K562 (cell line): ENCODE results near the gene OR2F2. TPM values are rescaled to one million over a fixed set of nuclear protein-coding genes. Genes with fewer than 3 reads are reported as not detected.

Source experiments
- ATAC-seq: fragments of 200-7000 bp; cut with Tn5 transposase; 3 replicates; pipeline ENCODE4 v1.9.1; 2020; ENCODE audit warnings: moderate library complexity
- BruUV-seq: library from RNA; stranded (reverse); fragments of 400-500 nt; replicated peaks from 2 replicates; lab custom pipeline; 2021; lab: Mats Ljungman, UMichigan
- CTCF ChIA-PET: fragments of 300-600 bp; formaldehyde crosslinking; extraction: SDS; loops from one replicate; lab custom pipeline; 2021; ENCODE audit warnings: low intra/inter-chr PET ratio; lab: Yijun Ruan, JAX
- POLR2A ChIA-PET: fragments of 300-600, 350-650 bp; sonication (Branson Sonifier 250); formaldehyde crosslinking; extraction: SDS; loops from one replicate; lab custom pipeline; 2021; ENCODE audit warnings: antibody characterized with exemption, inconsistent platforms; lab: Yijun Ruan, JAX
- DNase-seq, 4 experiments: peaks; one replicate each; pipeline versions ENCODE4 v3.0.0 to v3.0.0-alpha.2; 2011 to 2018; ENCODE audit warnings: low spot score in 3 of 4, mixed read lengths in 3 of 4; ENCODE audit errors: extremely low read depth in 1 of 4
- FAIRE-seq: peaks from 2 replicates; lab custom pipeline; 2011; peaks lifted over from hg19 to GRCh38; lab: Jason Lieb, UNC
- H2AFZ ChIP-seq: 2 replicates; pipeline ENCODE4 v1.6.0; 2011; ENCODE audit warnings: low read depth, low read length, control low read depth, inconsistent platforms
- H3K27ac ChIP-seq: fragments of 200-600 bp; 3 replicates; pipeline ENCODE4 v1.8.0; 2011; ENCODE audit warnings: low read depth, mild to moderate bottlenecking, control low read depth, inconsistent platforms, low read length, moderate library complexity, mixed read lengths; ENCODE audit errors: extremely low read depth
- H3K27me3 ChIP-seq, 2 experiments: fragments of 300-600 bp in 1 of 2; 2 replicates in 1 of 2; 3 replicates in 1 of 2; pipeline versions ENCODE4 v1.6.0 to v1.8.0; 2011; ENCODE audit warnings: inconsistent platforms in 2 of 2, low read length in 2 of 2, mild to moderate bottlenecking in 1 of 2, mixed read lengths in 1 of 2, moderate library complexity in 1 of 2; ENCODE audit not compliant: control insufficient read depth in 2 of 2, insufficient read depth in 2 of 2
- H3K36me3 ChIP-seq: fragments of 300-600 bp; 3 replicates; pipeline ENCODE4 v1.8.0; 2011; ENCODE audit warnings: mild to moderate bottlenecking, low read length, inconsistent platforms; ENCODE audit not compliant: control insufficient read depth, insufficient read depth
- H3K4me1 ChIP-seq, 2 experiments: fragments of 200-600 bp in 1 of 2; replicated peaks in 1 of 2; 2 replicates in 1 of 2; 3 replicates in 1 of 2; pipeline versions ENCODE4 v1.5.1 to v1.8.0; 2011; ENCODE audit warnings: inconsistent platforms in 2 of 2, low read length in 2 of 2, mild to moderate bottlenecking in 1 of 2, mixed read lengths in 1 of 2, moderate library complexity in 1 of 2; ENCODE audit not compliant: control insufficient read depth in 2 of 2, insufficient read depth in 2 of 2
- H3K4me2 ChIP-seq: 2 replicates; pipeline ENCODE4 v1.6.1; 2011; ENCODE audit warnings: low read length, control low read depth, inconsistent platforms, mixed read lengths; ENCODE audit not compliant: insufficient read depth
- H3K4me3 ChIP-seq: fragments of 200-600 bp; sonication (generic), shearing (Covaris generic); 2 replicates; pipeline ENCODE4 v1.5.1; 2016; ENCODE audit warnings: control low read depth, inconsistent platforms
- H3K79me2 ChIP-seq: fragments of 200-600 bp; 3 replicates; pipeline ENCODE4 v1.8.0; 2011; ENCODE audit warnings: low read length, inconsistent platforms; ENCODE audit not compliant: control insufficient read depth, insufficient read depth
- H3K9ac ChIP-seq, 2 experiments: 2 replicates each; pipeline versions ENCODE4 v1.6.0 to v1.6.1; 2011; ENCODE audit warnings: low read depth in 2 of 2, low read length in 2 of 2, control low read depth in 1 of 2, inconsistent platforms in 1 of 2, mild to moderate bottlenecking in 1 of 2, mixed read lengths in 1 of 2; ENCODE audit not compliant: insufficient read depth in 1 of 2
- H3K9me1 ChIP-seq: one replicate; pipeline ENCODE4 v1.6.0; 2011; ENCODE audit warnings: inconsistent platforms, mild to moderate bottlenecking, low read length, moderate library complexity; ENCODE audit not compliant: control insufficient read depth, insufficient read depth
- H3K9me3 ChIP-seq: replicated peaks from 2 replicates; pipeline ENCODE4 v1.5.1; 2011; ENCODE audit warnings: low read depth, low read length, inconsistent platforms; ENCODE audit not compliant: control insufficient read depth, insufficient read depth
- H4K20me1 ChIP-seq: replicated peaks from 2 replicates; pipeline ENCODE4 v1.6.1; 2011; ENCODE audit warnings: low read length, inconsistent platforms, mixed read lengths; ENCODE audit not compliant: control insufficient read depth, insufficient read depth
- CEBPG ChIP-seq, 3 experiments: fragments of 200-800 bp in 1 of 3; sonication (Bioruptor generic) in 1 of 3; sonication (generic) in 1 of 3; formaldehyde crosslinking in 1 of 3; IDR thresholded peaks in 2 of 3; conservative IDR thresholded peaks in 1 of 3; 2 replicates each; pipeline versions ENCODE4 v1.6.1 to v1.8.0; 2016 to 2022; ENCODE audit warnings: missing compliant biosample characterization in 2 of 3, missing genetic modification characterization in 2 of 3, mild to moderate bottlenecking in 1 of 3, missing genetic modification reagents in 1 of 3
- L3MBTL2 ChIP-seq: fragments of 450-650 bp; IDR thresholded peaks from 2 replicates; pipeline ENCODE4 v1.6.1; 2016; ENCODE audit warnings: mild to moderate bottlenecking, moderate library complexity
- NRF1 ChIP-seq, 2 experiments: fragments of 450-650 bp; IDR thresholded peaks in 1 of 2; conservative IDR thresholded peaks in 1 of 2; 2 replicates each; pipeline ENCODE4 v1.6.1; 2014; ENCODE audit warnings: mild to moderate bottlenecking in 2 of 2
- PBX2 ChIP-seq, 2 experiments: IDR thresholded peaks in 1 of 2; conservative IDR thresholded peaks in 1 of 2; 2 replicates each; pipeline ENCODE4 v1.6.1; 2016; ENCODE audit warnings: low read depth in 2 of 2, mild to moderate bottlenecking in 1 of 2, missing compliant biosample characterization in 1 of 2, missing genetic modification characterization in 1 of 2, moderate library complexity in 1 of 2
- WGBS: fragments of 100-300 bp; shearing (Covaris generic); methylation state at CpG from one replicate; pipeline ENCODE4 v1.1.6; 2016; ENCODE audit warnings: low coverage, mixed read lengths; ENCODE audit not compliant: insufficient coverage; ENCODE audit errors: missing lambda C conversion rate; 5-methylcytosine and 5-hydroxymethylcytosine counted together
- in situ Hi-C: fragments of 300-500 bp; cut with MboI; formaldehyde crosslinking; loops from 4 replicates; pipeline ENCODE4 v1.15.0; 2018; ENCODE audit warnings: inconsistent platforms, mixed read lengths
- intact Hi-C: fragments of 100-400 bp; cut with micrococcal nuclease; formaldehyde crosslinking; loops from 2 replicates; pipeline ENCODE4 v1.14.2; 2022
- polyA plus RNA-seq, 8 experiments: library from polyadenylated mRNA; depleted of rRNA in 4 of 8; stranded (reverse) in 5 of 8; unstranded in 3 of 8; fragments of >200 nt; fragmentation: Nextera tagmentation in 2 of 8; fragmentation: Illumina TruSeq in 1 of 8; extraction: Ambion mirVana in 2 of 8; extraction: Trizol in 1 of 8; gene quantifications; 2 replicates each; pipeline versions ENCODE4 v1.2.1 to v1.2.3, GENCODE V29; 2011 to 2014; ENCODE audit warnings: inconsistent platforms in 1 of 8, missing spikeins in 1 of 8
- total RNA-seq, 7 experiments: library from RNA; depleted of rRNA in 6 of 7; stranded (reverse); fragments of >200 nt in 6 of 7; fragmentation: Illumina TruSeq in 2 of 7; extraction: Trizol in 2 of 7; gene quantifications; 2 replicates each; pipeline versions ENCODE4 v1.2.1 to v1.2.3, GENCODE V29; 2011 to 2021; ENCODE audit warnings: low replicate concordance in 1 of 7
- TF ChIP-seq, protein P1 (sequence below), 2 experiments: fragments of 450-650 bp in 1 of 2; sonication (generic) in 1 of 2; formaldehyde crosslinking in 1 of 2; IDR thresholded peaks in 1 of 2; conservative IDR thresholded peaks in 1 of 2; 2 replicates each; pipeline versions ENCODE4 v1.6.1 to v1.8.1; 2016 to 2023; ENCODE audit warnings: mild to moderate bottlenecking in 2 of 2, moderate library complexity in 2 of 2, inconsistent platforms in 1 of 2, missing genetic modification reagents in 1 of 2

Gene OR2F2
- total and polyA plus RNA-seq, 9 of the 15 experiments (the other 6 are each of a cell fraction or from before 2014, with no cell fraction given): not detected

- TF ChIP-seq NRF1 (conservative IDR thresholded peaks at IDR 0.05 in 1 of 2, IDR thresholded peaks at IDR 0.05 in 1 of 2): no peak
- TF ChIP-seq, all 486 proteins: peak for 6
These were observed 1.3 kb downstream of the OR2F2 start (continued) for GRCh38 chr7:143936087-143937009.

- no peaks in the 10 kb centered on the region for H3K36me3 ChIP-seq
- intact Hi-C loops: no loop called here
- H3K9me1 ChIP-seq: no peaks in the 10 kb centered on the region
- DNase-seq (no peak), FAIRE-seq (no peak), ATAC-seq (peak; percentile 53)
- 0 out of 2 replicates have a peak, but pooled peaks cover 4% of the 10 kb centered on the region for H3K9me3 ChIP-seq
- H3K9ac ChIP-seq: no peak overlapping the region
- no peaks in the 10 kb centered on the region for H4K20me1 ChIP-seq
- H3K27me3 ChIP-seq: no peaks in the 10 kb centered on the region
- ChIA-PET CTCF (no interaction called here), POLR2A (interaction anchor here (0.6 kb wide), 1 partner anchor 46 kb away, joined by 3 read pairs; no protein-coding TSS in a partner anchor)
- H3K27ac ChIP-seq: no peak overlapping the region
- H3K4me3 ChIP-seq: no peak overlapping the region
- in situ Hi-C loops: no loop called here
- H2AFZ ChIP-seq: peak overlapping the region; percentile 83
- H3K4me1 ChIP-seq: peaks cover 0 to 4% of the 10 kb centered on the region in 2 experiments; a peak in 1 of 5 replicates
- BruUV-seq: no TSS peak
- no peak overlapping the region for H3K4me2 ChIP-seq
- 13% methylated on average over 5 of the region's 5 CpGs for WGBS
- no peaks in the 10 kb centered on the region for H3K79me2 ChIP-seq
- TF ChIP-seq CEBPG (CRISPR knock-in tag; IDR thresholded peaks at IDR 0.05): no peak
- peak; percentile 44 to 50; a peak in 2 of 4 replicates for TF ChIP-seq CEBPG (tag; conservative IDR thresholded peaks at IDR 0.05 in 1 of 2, IDR thresholded peaks at IDR 0.05 in 1 of 2)
- peak; percentile 25 for TF ChIP-seq L3MBTL2
- TF ChIP-seq PBX2 (CRISPR knock-in tag; IDR thresholded peaks at IDR 0.05; ENCODE audit: low read depth): no peak
- TF ChIP-seq PBX2 (tag; conservative IDR thresholded peaks at IDR 0.05; ENCODE audit: low read depth): no peak
- TF ChIP-seq, protein P1, sequence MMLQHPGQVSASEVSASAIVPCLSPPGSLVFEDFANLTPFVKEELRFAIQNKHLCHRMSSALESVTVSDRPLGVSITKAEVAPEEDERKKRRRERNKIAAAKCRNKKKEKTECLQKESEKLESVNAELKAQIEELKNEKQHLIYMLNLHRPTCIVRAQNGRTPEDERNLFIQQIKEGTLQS (IDR thresholded peaks at IDR 0.05): peak; percentile 65
- TF ChIP-seq, protein P1 (CRISPR knock-in tag; conservative IDR thresholded peaks at IDR 0.05): no peak
These were observed 3.6 kb downstream of the OR2F2 start for GRCh38 chr7:143938379-143939243.
